CD8-positive, alpha-beta memory T cell (primary cell): ENCODE measurements around the gene SHOC2. TPM values are rescaled to one million over a fixed set of nuclear protein-coding genes. Genes with fewer than 3 reads are reported as not detected.

Experiments
- CTCF ChIA-PET: fragments of 350-600 bp; sonication (Branson Sonifier 250); formaldehyde crosslinking; loops from one replicate; lab custom pipeline; 2021; ENCODE audit warnings: antibody characterized with exemption; lab: Charles Lee
- POLR2A ChIA-PET: fragments of 350-600 bp; sonication (Branson Sonifier 250); formaldehyde crosslinking; loops from one replicate; lab custom pipeline; 2021; ENCODE audit warnings: antibody characterized with exemption; lab: Charles Lee
- DNase-seq, 5 donors: peaks; one replicate each; pipeline versions ENCODE4 v3.0.0 to v3.0.0-alpha.2; 2020 to 2022; ENCODE audit warnings: mixed read lengths in 1 of 5
- H3K27ac ChIP-seq: one replicate; pipeline ENCODE4 v1.7.0; 2013; ENCODE audit warnings: low read depth, mild to moderate bottlenecking, low read length, moderate library complexity
- H3K27me3 ChIP-seq: 2 replicates; pipeline ENCODE4 v1.7.0; 2013; ENCODE audit warnings: low read length, mild to moderate bottlenecking; ENCODE audit not compliant: insufficient read depth, poor library complexity, severe bottlenecking
- H3K36me3 ChIP-seq: 2 replicates; pipeline ENCODE4 v1.7.0; 2013; ENCODE audit warnings: mild to moderate bottlenecking, low read length, moderate library complexity; ENCODE audit not compliant: insufficient read depth
- H3K4me1 ChIP-seq: 2 replicates; pipeline ENCODE4 v1.7.0; 2013; ENCODE audit warnings: mild to moderate bottlenecking, low read length, moderate library complexity; ENCODE audit not compliant: insufficient read depth
- H3K4me3 ChIP-seq: 2 replicates; pipeline ENCODE4 v1.7.0; 2013; ENCODE audit warnings: mild to moderate bottlenecking, low read length
- H3K9me3 ChIP-seq: 2 replicates; pipeline ENCODE4 v1.7.0; 2013; ENCODE audit warnings: mild to moderate bottlenecking, low read length
- H3K27ac Mint-ChIP-seq, 8 donors: one replicate each; pipeline ENCODE4 v1.8.0; 2020 to 2021; ENCODE audit warnings: mixed read lengths in 8 of 8, mild to moderate bottlenecking in 6 of 8, inconsistent platforms in 3 of 8, moderate library complexity in 3 of 8
- H3K27me3 Mint-ChIP-seq, 2 donors: one replicate each; pipeline ENCODE4 v1.8.0; 2020 to 2021; ENCODE audit warnings: mixed read lengths in 2 of 2, mild to moderate bottlenecking in 1 of 2, moderate library complexity in 1 of 2
- H3K36me3 Mint-ChIP-seq, 3 donors: one replicate each; pipeline ENCODE4 v1.8.0; 2020 to 2021; ENCODE audit warnings: mixed read lengths in 3 of 3, inconsistent platforms in 1 of 3, mild to moderate bottlenecking in 1 of 3
- H3K4me1 Mint-ChIP-seq, 3 donors: one replicate each; pipeline ENCODE4 v1.8.0; 2020 to 2021; ENCODE audit warnings: mixed read lengths in 3 of 3, inconsistent platforms in 1 of 3, mild to moderate bottlenecking in 1 of 3
- H3K4me3 Mint-ChIP-seq, 7 donors: one replicate each; pipeline ENCODE4 v1.8.0; 2020 to 2021; ENCODE audit warnings: mixed read lengths in 7 of 7, mild to moderate bottlenecking in 6 of 7, moderate library complexity in 4 of 7, inconsistent platforms in 2 of 7
- H3K9me3 Mint-ChIP-seq, 5 donors: one replicate each; pipeline ENCODE4 v1.8.0; 2020 to 2022; ENCODE audit warnings: mixed read lengths in 5 of 5, mild to moderate bottlenecking in 3 of 5, moderate library complexity in 2 of 5, inconsistent platforms in 1 of 5
- polyA plus RNA-seq: library from polyadenylated mRNA; unstranded; fragments of 300-500 nt; fragmentation: Illumina TruSeq; gene quantifications from one replicate; pipeline ENCODE4 v1.2.3, GENCODE V29; 2021
- total RNA-seq, 2 experiments: library from RNA; stranded (reverse); gene quantifications; one replicate each; pipeline ENCODE4 v1.2.3, GENCODE V29; 2021

The SHOC2 gene
- total and polyA plus RNA-seq, 3 experiments from 2014 or later, result 57.4 to 63.1 (median 57.5) TPM

GRCh38 chr10:110966146-110966545, 46.7 kb downstream of the SHOC2 start:
- Mint-ChIP-seq H3K27me3 (no peaks in the 10 kb centered on the region), H3K4me3 (no peak overlapping the region), H3K4me1 (peaks cover 64 to 89% (median 82%) of the 10 kb centered on the region in 3 donors), H3K36me3 (peaks cover 0 to 10% (median 6%) of the 10 kb centered on the region in 3 donors), H3K27ac (no peak overlapping the region), H3K9me3 (no peaks in the 10 kb centered on the region)
- ChIA-PET POLR2A (no interaction called here), CTCF (no interaction called here)
- Histone ChIP-seq H3K9me3 (no peaks in the 10 kb centered on the region), H3K27me3 (no peaks in the 10 kb centered on the region), H3K27ac (no peak overlapping the region), H3K4me1 (peaks cover 13% of the 10 kb centered on the region), H3K4me3 (no peak overlapping the region), H3K36me3 (no peaks in the 10 kb centered on the region)
- no peak for DNase-seq

DNA sequence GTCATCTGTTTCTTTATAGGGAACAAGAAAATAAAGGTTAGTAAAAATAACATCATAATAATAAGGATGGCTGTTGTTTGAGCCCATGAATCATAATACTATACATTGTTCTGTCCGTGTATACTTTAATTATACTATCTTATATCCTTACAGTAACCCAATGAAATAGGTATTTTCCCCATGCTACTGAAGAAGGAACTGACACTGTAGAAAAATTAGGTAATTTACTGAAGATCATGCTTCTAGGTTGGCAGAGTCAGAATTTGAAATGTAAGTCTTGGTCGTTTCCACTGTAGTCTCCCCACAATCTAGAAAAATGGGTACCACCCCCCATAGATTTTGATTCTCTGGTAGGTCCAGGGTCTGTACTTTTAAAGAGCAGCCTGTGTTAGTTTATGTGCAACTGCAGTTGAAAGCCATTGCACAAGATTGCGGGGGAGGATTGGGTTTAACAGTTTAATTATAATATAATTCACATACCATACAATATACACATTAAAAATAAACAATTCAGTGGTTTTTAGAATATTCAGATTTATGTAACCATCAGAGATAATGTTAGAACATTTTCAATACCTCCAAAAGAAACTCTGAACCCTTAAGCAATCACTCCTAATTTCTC, 47.7 kb downstream of the SHOC2 start:
- H3K4me1 Mint-ChIP-seq, result peaks cover 63 to 90% (median 83%) of the 10 kb centered on the region in 3 donors
- no peak overlapping the region for H3K27ac Mint-ChIP-seq
- no peaks in the 10 kb centered on the region for H3K9me3 Mint-ChIP-seq
- Histone ChIP-seq H3K36me3 (no peaks in the 10 kb centered on the region), H3K9me3 (no peaks in the 10 kb centered on the region), H3K27ac (no peak overlapping the region), H3K4me1 (peaks cover 10% of the 10 kb centered on the region), H3K4me3 (no peak overlapping the region), H3K27me3 (no peaks in the 10 kb centered on the region)
- peaks cover 0 to 10% (median 6%) of the 10 kb centered on the region in 3 donors for H3K36me3 Mint-ChIP-seq
- no peak overlapping the region for H3K4me3 Mint-ChIP-seq
- no peaks in the 10 kb centered on the region for H3K27me3 Mint-ChIP-seq
- CTCF ChIA-PET, result no interaction called here
- POLR2A ChIA-PET, result no interaction called here
- DNase-seq, result no peak

- Histone ChIP-seq H3K27ac (no peak overlapping the region), H3K4me3 (no peak overlapping the region), H3K9me3 (no peaks in the 10 kb centered on the region), H3K4me1 (peaks cover 8% of the 10 kb centered on the region), H3K36me3 (no peaks in the 10 kb centered on the region), H3K27me3 (no peaks in the 10 kb centered on the region)
- Mint-ChIP-seq H3K27me3 (no peaks in the 10 kb centered on the region), H3K9me3 (no peaks in the 10 kb centered on the region), H3K4me1 (peaks cover 62 to 90% (median 83%) of the 10 kb centered on the region in 3 donors), H3K27ac (no peak overlapping the region), H3K36me3 (peaks cover 0 to 10% (median 6%) of the 10 kb centered on the region in 3 donors), H3K4me3 (no peak overlapping the region)
- POLR2A ChIA-PET, result interaction anchor here (0.8 kb wide), 1 partner anchor 49 kb away, joined by 3 read pairs; the partner anchor contains the start of gene BBIP1
- CTCF ChIA-PET, result no interaction called here
- DNase-seq, result no peak
These were observed 48.2 kb downstream of the SHOC2 start for GRCh38 chr10:110967645-110968044.

- H3K36me3 Mint-ChIP-seq, result peaks cover 0 to 9% (median 4%) of the 10 kb centered on the region in 3 donors
- no peaks in the 10 kb centered on the region for H3K9me3 Mint-ChIP-seq
- no peaks in the 10 kb centered on the region for H3K36me3 ChIP-seq
- H3K9me3 ChIP-seq, result no peaks in the 10 kb centered on the region
- H3K27me3 Mint-ChIP-seq, result no peaks in the 10 kb centered on the region
- no peak overlapping the region for H3K27ac Mint-ChIP-seq
- ChIA-PET POLR2A (no interaction called here), CTCF (no interaction called here)
- peaks cover 8% of the 10 kb centered on the region for H3K4me1 ChIP-seq
- no peak overlapping the region for H3K27ac ChIP-seq
- H3K4me1 Mint-ChIP-seq, result peaks cover 62 to 88% (median 86%) of the 10 kb centered on the region in 3 donors
- no peak overlapping the region for H3K4me3 Mint-ChIP-seq
- no peaks in the 10 kb centered on the region for H3K27me3 ChIP-seq
- H3K4me3 ChIP-seq, result no peak overlapping the region
- no peak for DNase-seq
These were observed 49.8 kb downstream of the SHOC2 start for GRCh38 chr10:110969183-110969582.

GRCh38 chr10:110971638-110972037, 52.2 kb downstream of the SHOC2 start:
- Mint-ChIP-seq H3K4me1 (peaks cover 60 to 78% (median 75%) of the 10 kb centered on the region in 3 donors), H3K9me3 (no peaks in the 10 kb centered on the region), H3K4me3 (no peak overlapping the region), H3K36me3 (peaks cover 2 to 4% (median 3%) of the 10 kb centered on the region in 3 donors), H3K27me3 (no peaks in the 10 kb centered on the region), H3K27ac (no peak overlapping the region)
- Histone ChIP-seq H3K4me3 (no peak overlapping the region), H3K4me1 (no peaks in the 10 kb centered on the region), H3K36me3 (no peaks in the 10 kb centered on the region), H3K27ac (no peak overlapping the region), H3K27me3 (no peaks in the 10 kb centered on the region), H3K9me3 (no peaks in the 10 kb centered on the region)
- POLR2A ChIA-PET, result no interaction called here
- no peak for DNase-seq
- CTCF ChIA-PET, result no interaction called here

GRCh38 chr10:110972231-110973134, 53.1 kb downstream of the SHOC2 start:
- Mint-ChIP-seq H3K9me3 (no peaks in the 10 kb centered on the region), H3K4me1 (peaks cover 58 to 79% (median 74%) of the 10 kb centered on the region in 3 donors), H3K27me3 (no peaks in the 10 kb centered on the region), H3K4me3 (no peak overlapping the region), H3K36me3 (peaks cover 3 to 5% (median 3%) of the 10 kb centered on the region in 3 donors), H3K27ac (peak overlapping the region in 2 of 8 donors; percentile 38 to 47)
- Histone ChIP-seq H3K27ac (no peak overlapping the region), H3K27me3 (no peaks in the 10 kb centered on the region), H3K9me3 (no peaks in the 10 kb centered on the region), H3K4me1 (no peaks in the 10 kb centered on the region), H3K4me3 (no peak overlapping the region), H3K36me3 (no peaks in the 10 kb centered on the region)
- POLR2A ChIA-PET, result no interaction called here
- DNase-seq, result no peak
- CTCF ChIA-PET, result no interaction called here

- H3K4me3 ChIP-seq, result no peak overlapping the region
- no peak overlapping the region for H3K4me3 Mint-ChIP-seq
- CTCF ChIA-PET, result no interaction called here
- H3K9me3 Mint-ChIP-seq, result no peaks in the 10 kb centered on the region
- H3K4me1 ChIP-seq, result no peaks in the 10 kb centered on the region
- H3K27me3 Mint-ChIP-seq, result no peaks in the 10 kb centered on the region
- DNase-seq, result no peak
- H3K36me3 ChIP-seq, result no peaks in the 10 kb centered on the region
- POLR2A ChIA-PET, result no interaction called here
- H3K9me3 ChIP-seq, result no peaks in the 10 kb centered on the region
- H3K27me3 ChIP-seq, result no peaks in the 10 kb centered on the region
- H3K27ac ChIP-seq, result no peak overlapping the region
- peak overlapping the region in 4 of 8 donors; percentile 18 to 68 (median 24) for H3K27ac Mint-ChIP-seq
- peaks cover 5 to 9% (median 6%) of the 10 kb centered on the region in 3 donors for H3K36me3 Mint-ChIP-seq
- H3K4me1 Mint-ChIP-seq, result peaks cover 60 to 80% (median 77%) of the 10 kb centered on the region in 3 donors
These were observed 54.0 kb downstream of the SHOC2 start for GRCh38 chr10:110973400-110973799.

DNA sequence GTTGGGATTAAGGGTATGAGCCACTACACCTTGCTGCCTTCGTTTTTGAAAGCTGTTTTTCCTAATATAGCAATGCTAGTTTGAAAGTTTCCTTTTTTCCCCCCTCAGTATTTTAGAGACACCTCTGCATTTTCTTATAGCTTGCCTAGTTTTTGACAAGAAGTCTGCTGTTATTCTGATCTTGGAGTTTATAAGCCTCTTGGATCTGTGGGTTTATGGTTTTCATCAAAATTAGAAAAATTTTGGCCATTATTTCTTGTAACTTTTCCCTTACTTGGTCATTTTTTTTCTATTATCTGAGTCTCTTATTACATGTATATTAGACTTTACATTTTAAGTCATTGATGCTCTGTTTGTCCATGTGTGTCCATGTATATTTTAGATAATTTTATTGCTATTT, 57.2 kb downstream of the SHOC2 start:
- POLR2A ChIA-PET, result no interaction called here
- H3K4me1 ChIP-seq, result no peaks in the 10 kb centered on the region
- Mint-ChIP-seq H3K36me3 (peaks cover 14 to 24% (median 21%) of the 10 kb centered on the region in 3 donors), H3K27me3 (no peaks in the 10 kb centered on the region), H3K4me1 (peaks cover 64 to 85% (median 76%) of the 10 kb centered on the region in 3 donors), H3K9me3 (no peaks in the 10 kb centered on the region), H3K4me3 (no peak overlapping the region), H3K27ac (peak overlapping the region in 1 of 8 donors; percentile 52)
- H3K9me3 ChIP-seq, result no peaks in the 10 kb centered on the region
- no peak overlapping the region for H3K27ac ChIP-seq
- H3K27me3 ChIP-seq, result no peaks in the 10 kb centered on the region
- no peak for DNase-seq
- H3K4me3 ChIP-seq, result no peak overlapping the region
- no peaks in the 10 kb centered on the region for H3K36me3 ChIP-seq
- CTCF ChIA-PET, result no interaction called here
